Measurements from ENCODE around the gene FDPS.
"Not testable (repeated sequence)": the region's sequence is repeated elsewhere in the genome, so short reads cannot be mapped to it uniquely, and the experiment has no call there.

FDPS gene

GRCh38 chr1:155287987-155288543 is 20.6 kb upstream of the FDPS start:
- no peak for TF ChIP-seq CTCF (IDR thresholded peaks at IDR 0.05; ENCODE audit: extremely low read depth, missing control alignments)
- no peak for DNase-seq (ENCODE audit: low spot score)

GRCh38 chr1:155291006-155291405 is 17.7 kb upstream of the FDPS start:
- not testable (repeated sequence) for DNase-seq (ENCODE audit: low spot score)

- TF ChIP-seq CTCF (IDR thresholded peaks at IDR 0.05; ENCODE audit: extremely low read depth, missing control alignments), result no peak
- DNase-seq (ENCODE audit: low spot score), result no peak
Observed at GRCh38 chr1:155293086-155293749, 15.4 kb upstream of the FDPS start.

- TF ChIP-seq CTCF (IDR thresholded peaks at IDR 0.05; ENCODE audit: extremely low read depth, missing control alignments), result no peak
Observed at GRCh38 chr1:155294520-155295182, 14.0 kb upstream of the FDPS start.

GRCh38 chr1:155295183-155295941 is 13.3 kb upstream of the FDPS start:
- no peak for TF ChIP-seq CTCF (IDR thresholded peaks at IDR 0.05; ENCODE audit: extremely low read depth, missing control alignments)
- no peak for DNase-seq (ENCODE audit: low spot score)

More at GRCh38 chr1:155294520-155295182, 14.0 kb upstream of the FDPS start:
- DNase-seq (ENCODE audit: low spot score), result no peak

- TF ChIP-seq CTCF (IDR thresholded peaks at IDR 0.05; ENCODE audit: extremely low read depth, missing control alignments), result no peak
- DNase-seq (ENCODE audit: low spot score), result no peak
Observed at GRCh38 chr1:155295942-155296267, 12.8 kb upstream of the FDPS start.

GRCh38 chr1:155296661-155297060 is 12.0 kb upstream of the FDPS start:
- DNase-seq (ENCODE audit: low spot score), result no peak
- TF ChIP-seq CTCF (IDR thresholded peaks at IDR 0.05; ENCODE audit: extremely low read depth, missing control alignments), result no peak

All from GM20000 (cell line).